ENCODE data around the gene FIG4. TPM values are rescaled to one million over a fixed set of nuclear protein-coding genes. Genes with fewer than 3 reads are reported as not detected.
"Not testable (repeated sequence)": the region's sequence is repeated elsewhere in the genome, so short reads cannot be mapped to it uniquely, and the experiment has no call there.

FIG4 gene
- total RNA-seq, 1 experiment from 2014 or later, result 21.3 TPM

DNA sequence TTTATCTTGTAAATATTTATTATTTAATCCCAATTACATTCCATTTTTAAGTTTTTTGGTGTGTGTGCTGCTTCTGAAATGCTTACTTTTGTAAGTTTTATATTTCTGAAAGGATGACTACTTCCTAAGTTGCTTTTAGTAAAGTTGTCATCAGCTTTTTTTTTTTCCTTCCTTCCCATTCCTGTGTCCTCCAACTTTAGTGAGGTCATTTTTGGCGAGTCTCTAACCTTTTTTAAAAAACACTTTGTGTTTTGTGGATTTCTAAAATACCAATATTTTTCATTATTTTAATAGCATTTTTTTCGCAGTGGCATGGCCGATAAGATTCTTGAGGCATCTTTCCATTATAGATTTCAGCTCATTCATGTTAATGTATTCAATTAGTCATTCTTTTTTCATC lies 30.9 kb downstream of the FIG4 start:
- H3K4me3 Mint-ChIP-seq, result no peak overlapping the region
- DNase-seq (ENCODE audit: low spot score) (no peak), ATAC-seq (no peak)
- H3K27me3 Mint-ChIP-seq (ENCODE audit: low read depth), result no peaks in the 10 kb centered on the region
- CTCF ChIA-PET, result interaction anchor here (1.7 to 1.9 kb wide), 2 partner anchors 61 to 317 kb away, joined by 8 to 9 read pairs; no protein-coding TSS in a partner anchor
- no peak overlapping the region for H3K27ac Mint-ChIP-seq
- H3K4me1 Mint-ChIP-seq, result peaks cover 7% of the 10 kb centered on the region
- no peak for TF ChIP-seq NR1H2 (CRISPR knock-in tag; IDR thresholded peaks at IDR 0.05)
- TF ChIP-seq CREB1 (CRISPR knock-in tag; IDR thresholded peaks at IDR 0.05), result no peak
- no peak for TF ChIP-seq CDX4 (CRISPR knock-in tag; IDR thresholded peaks at IDR 0.05; ENCODE audit: borderline replicate concordance)
- no peak for TF ChIP-seq ARID4B (CRISPR knock-in tag; IDR thresholded peaks at IDR 0.05; ENCODE audit: borderline replicate concordance)
- TF ChIP-seq PRRX2 (CRISPR knock-in tag; IDR thresholded peaks at IDR 0.05), result no peak
- TF ChIP-seq, protein P1, sequence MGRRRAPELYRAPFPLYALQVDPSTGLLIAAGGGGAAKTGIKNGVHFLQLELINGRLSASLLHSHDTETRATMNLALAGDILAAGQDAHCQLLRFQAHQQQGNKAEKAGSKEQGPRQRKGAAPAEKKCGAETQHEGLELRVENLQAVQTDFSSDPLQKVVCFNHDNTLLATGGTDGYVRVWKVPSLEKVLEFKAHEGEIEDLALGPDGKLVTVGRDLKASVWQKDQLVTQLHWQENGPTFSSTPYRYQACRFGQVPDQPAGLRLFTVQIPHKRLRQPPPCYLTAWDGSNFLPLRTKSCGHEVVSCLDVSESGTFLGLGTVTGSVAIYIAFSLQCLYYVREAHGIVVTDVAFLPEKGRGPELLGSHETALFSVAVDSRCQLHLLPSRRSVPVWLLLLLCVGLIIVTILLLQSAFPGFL (CRISPR knock-in tag; IDR thresholded peaks at IDR 0.05; ENCODE audit: borderline replicate concordance), result no peak
- no peak for TF ChIP-seq CBFB (CRISPR knock-in tag; IDR thresholded peaks at IDR 0.05; ENCODE audit: low read depth)
- TF ChIP-seq RELA (CRISPR knock-in tag; IDR thresholded peaks at IDR 0.05; ENCODE audit: borderline replicate concordance), result no peak
- no peak for TF ChIP-seq ESRRA (CRISPR knock-in tag; IDR thresholded peaks at IDR 0.05; ENCODE audit: borderline replicate concordance)
- TF ChIP-seq TEAD4 (CRISPR knock-in tag; IDR thresholded peaks at IDR 0.05), result no peak
- TF ChIP-seq ZNF219 (CRISPR knock-in tag; IDR thresholded peaks at IDR 0.05; ENCODE audit: borderline replicate concordance), result no peak
- TF ChIP-seq ETV6 (CRISPR knock-in tag; IDR thresholded peaks at IDR 0.05), result no peak
- TF ChIP-seq FOXP4 (CRISPR knock-in tag; IDR thresholded peaks at IDR 0.05), result no peak
- H3K36me3 Mint-ChIP-seq, result peaks cover 22% of the 10 kb centered on the region
- H3K9me3 Mint-ChIP-seq, result peaks cover 8% of the 10 kb centered on the region
- POLR2A ChIA-PET, result no interaction called here

DNA sequence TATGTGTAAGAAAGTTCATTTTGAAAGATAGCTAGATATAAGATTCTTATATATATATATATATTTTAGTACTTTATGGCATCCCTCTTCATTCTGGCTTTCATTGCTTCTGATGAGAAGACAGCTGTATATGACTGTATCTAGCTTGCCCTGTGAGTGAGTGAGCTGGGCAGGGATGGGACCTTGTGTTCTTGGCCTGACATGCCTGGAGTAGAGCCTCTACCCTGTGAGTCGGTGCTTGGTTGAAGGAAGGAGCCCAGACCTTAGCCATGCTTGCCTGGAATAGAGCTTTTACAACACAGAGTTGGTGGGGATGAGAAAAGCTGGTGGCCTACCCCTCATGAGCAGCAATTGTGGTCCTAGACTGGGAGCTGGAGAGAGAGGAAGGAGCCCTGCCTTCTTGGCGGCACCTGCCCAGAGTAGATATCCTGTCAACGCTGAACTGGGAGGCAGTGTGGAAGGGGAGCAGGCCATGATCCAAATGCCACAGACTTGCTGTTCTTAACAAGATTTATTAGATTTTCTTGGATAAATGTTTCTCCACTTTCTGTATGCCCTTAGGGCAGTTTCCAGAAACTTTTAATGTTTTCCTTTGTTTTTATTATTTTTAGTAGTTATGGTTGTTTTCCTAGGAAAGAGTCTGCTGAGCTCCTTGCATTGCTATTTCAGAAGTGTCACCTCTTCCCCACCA lies 31.6 kb downstream of the FIG4 start:
- H3K4me1 Mint-ChIP-seq, result peaks cover 7% of the 10 kb centered on the region
- TF ChIP-seq, protein P2, sequence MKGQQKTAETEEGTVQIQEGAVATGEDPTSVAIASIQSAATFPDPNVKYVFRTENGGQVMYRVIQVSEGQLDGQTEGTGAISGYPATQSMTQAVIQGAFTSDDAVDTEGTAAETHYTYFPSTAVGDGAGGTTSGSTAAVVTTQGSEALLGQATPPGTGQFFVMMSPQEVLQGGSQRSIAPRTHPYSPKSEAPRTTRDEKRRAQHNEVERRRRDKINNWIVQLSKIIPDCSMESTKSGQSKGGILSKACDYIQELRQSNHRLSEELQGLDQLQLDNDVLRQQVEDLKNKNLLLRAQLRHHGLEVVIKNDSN (CRISPR knock-in tag; IDR thresholded peaks at IDR 0.05), result no peak
- no peak for TF ChIP-seq FOXJ3 (CRISPR knock-in tag; IDR thresholded peaks at IDR 0.05; ENCODE audit: borderline replicate concordance)
- no peaks in the 10 kb centered on the region for H3K27me3 Mint-ChIP-seq (ENCODE audit: low read depth)
- POLR2A ChIA-PET, result no interaction called here
- peaks cover 22% of the 10 kb centered on the region for H3K36me3 Mint-ChIP-seq
- CTCF ChIA-PET, result interaction anchor here (0.9 to 1.9 kb wide), 3 partner anchors 17 to 317 kb away, joined by 4 to 9 read pairs (median 8); no protein-coding TSS in a partner anchor
- H3K27ac Mint-ChIP-seq, result no peak overlapping the region
- DNase-seq (ENCODE audit: low spot score) (no peak), ATAC-seq (no peak)
- H3K9me3 Mint-ChIP-seq, result peaks cover 8% of the 10 kb centered on the region
- H3K4me3 Mint-ChIP-seq, result no peak overlapping the region

DNA sequence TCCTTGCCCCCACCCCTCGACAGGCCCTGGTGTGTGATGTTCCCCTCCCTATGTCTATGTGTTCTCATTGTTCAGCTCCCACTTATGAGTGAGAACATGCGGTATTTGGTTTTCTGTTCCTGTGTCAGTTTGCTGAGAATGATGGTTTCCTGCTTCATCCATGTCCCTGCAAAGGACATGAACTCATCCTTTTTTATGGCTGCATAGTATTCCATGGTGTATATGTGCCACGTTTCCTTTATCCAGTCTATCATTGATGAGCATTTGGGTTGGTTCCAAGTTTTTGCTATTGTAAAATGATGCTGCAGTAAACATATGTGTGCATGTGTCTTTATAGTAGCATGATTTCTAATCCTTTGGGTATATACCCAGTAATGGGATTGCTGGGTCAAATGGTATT lies 34.2 kb downstream of the FIG4 start:
- POLR2A ChIA-PET; CTCF ChIA-PET; ATAC-seq; H3K4me1 Mint-ChIP-seq; H3K27ac Mint-ChIP-seq; DNase-seq (ENCODE audit: low spot score); H3K27me3 Mint-ChIP-seq (ENCODE audit: low read depth); H3K4me3 Mint-ChIP-seq; H3K9me3 Mint-ChIP-seq: not testable (repeated sequence)
- peaks cover 13% of the 10 kb centered on the region for H3K36me3 Mint-ChIP-seq

Data from WTC11 (cell line).